Muscle of leg (tissue), 11 donors: Measurements from ENCODE around the gene DUOXA1. TPM values are rescaled to one million over a fixed set of nuclear protein-coding genes. Genes with fewer than 3 reads are reported as not detected.
"Not testable (repeated sequence)": the region's sequence is repeated elsewhere in the genome, so short reads cannot be mapped to it uniquely, and the experiment has no call there.

ENCODE experiments used
- DNase-seq: peaks from one replicate; pipeline ENCODE4 v3.0.0; 2013
- H3K27ac ChIP-seq: one replicate; pipeline ENCODE4 v1.5.1; 2013; ENCODE audit warnings: mild to moderate bottlenecking, low read length, control low read depth
- H3K27me3 ChIP-seq: one replicate; pipeline ENCODE4 v1.6.1; 2013; ENCODE audit warnings: low read length; ENCODE audit not compliant: control insufficient read depth, insufficient read depth
- H3K36me3 ChIP-seq: one replicate; pipeline ENCODE4 v1.6.1; 2013; ENCODE audit warnings: low read length; ENCODE audit not compliant: control insufficient read depth, insufficient read depth
- H3K4me1 ChIP-seq: one replicate; pipeline ENCODE4 v1.6.1; 2013; ENCODE audit warnings: low read length; ENCODE audit not compliant: control insufficient read depth, insufficient read depth
- H3K4me3 ChIP-seq: one replicate; pipeline ENCODE4 v1.5.1; 2013; ENCODE audit warnings: low read length, control low read depth
- H3K9me3 ChIP-seq: replicated peaks from 2 replicates; pipeline ENCODE4 v1.6.1; 2013; ENCODE audit warnings: low read depth, low read length; ENCODE audit not compliant: control insufficient read depth
- WGBS: methylation state at CpG from one replicate; pipeline ENCODE4 v1.1.5; 2013; ENCODE audit warnings: missing lambda C conversion rate; ENCODE audit not compliant: insufficient coverage; 5-methylcytosine and 5-hydroxymethylcytosine counted together
- polyA plus RNA-seq, 8 donors: library from polyadenylated mRNA; unstranded; fragments of 120-200 nt; gene quantifications; one replicate each; pipeline versions ENCODE4 v1.2.1 to v1.2.3, GENCODE V29; 2013; ENCODE audit warnings: inconsistent platforms in 1 of 8, low replicate concordance in 1 of 8; ENCODE audit not compliant: insufficient read length in 8 of 8, insufficient read depth in 1 of 8
- total RNA-seq: library from RNA; stranded (reverse); fragments of 120-200 nt; gene quantifications from one replicate; pipeline ENCODE4 v1.2.4, GENCODE V29; 2013

Gene DUOXA1
- total and polyA plus RNA-seq, 9 donors: 0.10 to 2.4 (median 0.29) TPM; not detected in 3

GRCh38 chr15:45141386-45141785 is 11.7 kb upstream of the DUOXA1 start:
- Histone ChIP-seq H3K36me3 (no peaks in the 10 kb centered on the region), H3K4me3 (no peak overlapping the region), H3K4me1 (no peaks in the 10 kb centered on the region), H3K27me3 (peaks cover 25% of the 10 kb centered on the region), H3K27ac (no peak overlapping the region), H3K9me3 (no peaks in the 10 kb centered on the region)
- 61% methylated on average over 4 of the region's 5 CpGs for WGBS
- DNase-seq: no peak

DNA sequence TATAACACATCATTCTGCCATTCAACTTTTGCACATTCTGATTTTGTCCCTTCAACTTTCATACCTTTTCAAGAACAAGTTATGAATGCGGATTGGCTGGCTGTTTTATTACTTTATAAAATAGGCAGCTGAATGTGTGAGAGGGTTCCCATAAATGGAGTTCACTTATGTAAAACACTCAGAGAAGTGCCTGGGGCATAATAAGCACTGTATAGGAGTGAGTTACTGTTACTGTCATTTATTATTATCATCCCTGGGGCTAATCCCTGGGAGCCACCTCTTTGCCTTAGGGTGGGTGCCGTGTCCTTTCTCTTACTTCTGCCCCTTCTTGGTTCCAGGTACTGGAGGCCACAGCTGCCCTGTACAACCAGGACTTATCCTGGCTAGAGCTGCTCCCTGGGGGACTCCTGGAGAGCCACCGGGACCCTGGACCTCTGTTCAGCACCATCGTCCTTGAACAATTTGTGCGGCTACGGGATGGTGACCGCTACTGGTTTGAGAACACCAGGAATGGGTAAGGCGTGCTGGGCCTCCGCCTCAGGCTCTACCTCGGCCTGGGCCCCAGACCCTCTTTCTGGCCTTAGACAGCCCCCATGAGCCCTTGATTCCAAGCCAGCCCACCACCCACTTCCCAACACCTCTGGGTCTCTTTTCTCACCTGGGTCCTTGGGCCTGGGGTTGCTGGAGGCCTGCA is 11.0 kb upstream of the DUOXA1 start:
- H3K4me3 ChIP-seq: no peak overlapping the region
- H3K4me1 ChIP-seq: no peaks in the 10 kb centered on the region
- WGBS: 92% methylated on average over 9 of the region's 10 CpGs
- H3K36me3 ChIP-seq: no peaks in the 10 kb centered on the region
- no peak overlapping the region for H3K27ac ChIP-seq
- peaks cover 30% of the 10 kb centered on the region for H3K27me3 ChIP-seq
- DNase-seq: no peak
- H3K9me3 ChIP-seq: no peaks in the 10 kb centered on the region

- H3K27ac ChIP-seq: no peak overlapping the region
- no peak for DNase-seq
- no peak overlapping the region for H3K4me3 ChIP-seq
- no peaks in the 10 kb centered on the region for H3K9me3 ChIP-seq
- H3K36me3 ChIP-seq: no peaks in the 10 kb centered on the region
- WGBS: 86% methylated on average over 1 of the region's 6 CpGs
- H3K27me3 ChIP-seq: peaks cover 33% of the 10 kb centered on the region
- H3K4me1 ChIP-seq: no peaks in the 10 kb centered on the region
Observed at GRCh38 chr15:45139770-45140169, 10.1 kb upstream of the DUOXA1 start.

- H3K9me3 ChIP-seq: no peaks in the 10 kb centered on the region
- no peaks in the 10 kb centered on the region for H3K4me1 ChIP-seq
- WGBS: 86% methylated on average over 7 of the region's 12 CpGs
- peaks cover 38% of the 10 kb centered on the region for H3K27me3 ChIP-seq
- no peak for DNase-seq
- H3K36me3 ChIP-seq: no peaks in the 10 kb centered on the region
- no peak overlapping the region for H3K27ac ChIP-seq
- no peak overlapping the region for H3K4me3 ChIP-seq
Observed at GRCh38 chr15:45138814-45139765, 9.4 kb upstream of the DUOXA1 start.

DNA sequence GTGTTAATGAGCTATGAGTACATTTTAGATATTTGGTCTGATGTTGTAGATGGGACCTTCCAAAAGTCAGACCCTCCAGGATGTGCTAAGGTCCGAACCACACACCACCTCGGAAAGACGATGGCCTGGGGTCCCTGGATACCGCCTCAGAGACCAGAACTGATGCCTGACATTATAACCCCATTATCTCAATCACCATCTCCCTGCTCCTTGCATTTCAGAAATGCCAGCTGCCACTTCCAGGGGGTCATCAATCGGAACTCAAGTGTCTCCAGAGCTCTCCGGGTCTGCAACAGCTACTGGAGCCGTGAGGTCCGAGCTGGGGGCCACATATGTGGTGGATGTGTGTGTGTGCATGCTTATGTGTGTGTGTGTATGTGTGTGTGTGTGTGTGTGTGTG is 8.0 kb upstream of the DUOXA1 start:
- no peaks in the 10 kb centered on the region for H3K9me3 ChIP-seq
- WGBS: 72% methylated on average over 8 of the region's 8 CpGs
- no peak overlapping the region for H3K27ac ChIP-seq
- no peaks in the 10 kb centered on the region for H3K4me1 ChIP-seq
- DNase-seq: no peak
- no peak overlapping the region for H3K4me3 ChIP-seq
- H3K36me3 ChIP-seq: no peaks in the 10 kb centered on the region
- H3K27me3 ChIP-seq: peaks cover 48% of the 10 kb centered on the region

- no peak for DNase-seq
- Histone ChIP-seq H3K4me3 (no peak overlapping the region), H3K27ac (no peak overlapping the region), H3K27me3 (peaks cover 56% of the 10 kb centered on the region), H3K4me1 (no peaks in the 10 kb centered on the region), H3K36me3 (no peaks in the 10 kb centered on the region), H3K9me3 (no peaks in the 10 kb centered on the region)
- WGBS: no CpG with 5 or more reads among the region's 10 CpGs
Observed at GRCh38 chr15:45136378-45136764, 6.7 kb upstream of the DUOXA1 start.

- no CpG with 5 or more reads among the region's 37 CpGs for WGBS
- not testable (repeated sequence) for H3K36me3 ChIP-seq, H3K27ac ChIP-seq, DNase-seq, H3K4me1 ChIP-seq, H3K4me3 ChIP-seq, H3K9me3 ChIP-seq
- H3K27me3 ChIP-seq: peaks cover 61% of the 10 kb centered on the region
Observed at GRCh38 chr15:45135705-45136377, 6.2 kb upstream of the DUOXA1 start.

- Histone ChIP-seq H3K9me3 (no peaks in the 10 kb centered on the region), H3K36me3 (no peaks in the 10 kb centered on the region), H3K27ac (no peak overlapping the region), H3K4me3 (no peak overlapping the region), H3K27me3 (peaks cover 70% of the 10 kb centered on the region), H3K4me1 (no peaks in the 10 kb centered on the region)
- WGBS: 3% methylated on average over 46 of the region's 57 CpGs
- DNase-seq: no peak
Observed at GRCh38 chr15:45134682-45135604, 5.3 kb upstream of the DUOXA1 start.

- Histone ChIP-seq H3K36me3 (no peaks in the 10 kb centered on the region), H3K4me3 (no peak overlapping the region), H3K9me3 (no peaks in the 10 kb centered on the region), H3K27ac (no peak overlapping the region), H3K4me1 (peaks cover 6% of the 10 kb centered on the region), H3K27me3 (peaks cover 79% of the 10 kb centered on the region)
- DNase-seq: no peak
- WGBS: 73% methylated on average over 6 of the region's 7 CpGs
Observed at GRCh38 chr15:45134046-45134445, 4.4 kb upstream of the DUOXA1 start.
